ENCODE results near the gene MZT2A.
"Not testable (repeated sequence)": the region's sequence is repeated elsewhere in the genome, so short reads cannot be mapped to it uniquely, and the experiment has no call there.

MZT2A gene

GRCh38 chr2:131519871-131520470 is 27.8 kb upstream of the MZT2A start:
- not testable (repeated sequence) for DNase-seq

- no peak for DNase-seq
These were observed 27.3 kb upstream of the MZT2A start for GRCh38 chr2:131519466-131519865.

GRCh38 chr2:131518531-131518930 is 26.3 kb upstream of the MZT2A start:
- DNase-seq: not testable (repeated sequence)

- DNase-seq: not testable (repeated sequence)
These were observed 25.7 kb upstream of the MZT2A start for GRCh38 chr2:131517856-131518255.

GRCh38 chr2:131517106-131517831 is 25.1 kb upstream of the MZT2A start:
- no peak for DNase-seq

GRCh38 chr2:131516621-131517020 is 24.4 kb upstream of the MZT2A start:
- peak; percentile 1 for DNase-seq

GRCh38 chr2:131516011-131516410 is 23.8 kb upstream of the MZT2A start:
- DNase-seq: no peak

- not testable (repeated sequence) for DNase-seq
These were observed 23.0 kb upstream of the MZT2A start for GRCh38 chr2:131515235-131515634.

- DNase-seq: not testable (repeated sequence)
These were observed 22.4 kb upstream of the MZT2A start for GRCh38 chr2:131514408-131515166.

- DNase-seq: not testable (repeated sequence)
These were observed 20.0 kb upstream of the MZT2A start for GRCh38 chr2:131511969-131512870.

- not testable (repeated sequence) for DNase-seq
These were observed 19.2 kb upstream of the MZT2A start for GRCh38 chr2:131511291-131511968.

- DNase-seq: no peak
These were observed 17.4 kb upstream of the MZT2A start for GRCh38 chr2:131509615-131510014.

GRCh38 chr2:131504082-131504750 is 12.0 kb upstream of the MZT2A start:
- DNase-seq: not testable (repeated sequence)

GRCh38 chr2:131503587-131503986 is 11.4 kb upstream of the MZT2A start:
- not testable (repeated sequence) for DNase-seq

GRCh38 chr2:131498321-131498973 is 6.2 kb upstream of the MZT2A start:
- not testable (repeated sequence) for DNase-seq

GRCh38 chr2:131495506-131495905 is 3.3 kb upstream of the MZT2A start:
- DNase-seq: not testable (repeated sequence)

- DNase-seq: peak; percentile 50
These were observed 1.2 kb upstream of the MZT2A start for GRCh38 chr2:131493199-131493968.

GRCh38 chr2:131492418-131493198 is 411 bp upstream of the MZT2A start:
- peak; percentile 96 for DNase-seq

GRCh38 chr2:131491469-131491836 is 744 bp downstream of the MZT2A start:
- DNase-seq: peak; percentile 29

Measured in NCI-H69 (cell line).